ENCODE data around the gene HERC2. TPM values are rescaled to one million over a fixed set of nuclear protein-coding genes. Genes with fewer than 3 reads are reported as not detected.
"Not testable (repeated sequence)": the region's sequence is repeated elsewhere in the genome, so short reads cannot be mapped to it uniquely, and the experiment has no call there.

HERC2 gene
- total and polyA plus RNA-seq, 2 of the 8 experiments (the other 6 are each of a cell fraction or from before 2014, with no cell fraction given): 83.0 to 88.7 TPM

GRCh38 chr15:28231336-28231735 lies 90.6 kb downstream of the HERC2 start:
- H3K4me3 ChIP-seq (ENCODE audit: extremely low read depth in 1 of 4, insufficient read depth in 2 of 4, low read depth in 3 of 4, low read length in 4 of 4); H3K23me2 ChIP-seq (ENCODE audit: low read depth, low read length); FAIRE-seq; CTCF ChIA-PET (ENCODE audit: partially characterized antibody); H4K20me1 ChIP-seq (replicated peaks in 1 of 2; ENCODE audit: control insufficient read depth in 1 of 2, insufficient read depth in 2 of 2, low read length in 2 of 2); H2BK12ac ChIP-seq (ENCODE audit: low read depth, low read length); H2BK20ac ChIP-seq (ENCODE audit: low read length); H4K5ac ChIP-seq (ENCODE audit: insufficient read length, low read depth, low read length); H3K9ac ChIP-seq (replicated peaks in 1 of 4; ENCODE audit: extremely low read depth in 1 of 4, low read depth in 3 of 4, low read length in 3 of 4); H3K27ac ChIP-seq (ENCODE audit: low read depth, low read length); H3K27me3 ChIP-seq (replicated peaks in 1 of 4; ENCODE audit: control insufficient read depth in 3 of 4, extremely low read depth in 1 of 4, insufficient read depth in 3 of 4, low read length in 3 of 4); H3K56ac ChIP-seq (replicated peaks; ENCODE audit: insufficient read length, low read depth, low read length); H3K18ac ChIP-seq (ENCODE audit: extremely low read depth, low read length); H3K79me1 ChIP-seq (ENCODE audit: low read depth, low read length); H2BK5ac ChIP-seq (ENCODE audit: low read depth, low read length); H3K79me2 ChIP-seq (ENCODE audit: control insufficient read depth in 1 of 2, insufficient read depth in 2 of 2, low read length in 2 of 2); H2BK15ac ChIP-seq (ENCODE audit: low read length); H3K23ac ChIP-seq (ENCODE audit: insufficient read length); H3K9me3 ChIP-seq (ENCODE audit: insufficient read depth in 2 of 2, low read depth in 1 of 2, low read length in 1 of 2); POLR2A ChIA-PET (ENCODE audit: partially characterized antibody); H2BK120ac ChIP-seq (replicated peaks; ENCODE audit: low read depth, low read length); H4K8ac ChIP-seq (ENCODE audit: extremely low read depth, insufficient read depth, low read length); H3K14ac ChIP-seq (ENCODE audit: insufficient read length); H2AK5ac ChIP-seq (ENCODE audit: low read depth, low read length); H3K4me1 ChIP-seq (replicated peaks in 1 of 4; ENCODE audit: control insufficient read depth in 3 of 4, insufficient read depth in 4 of 4, low read length in 3 of 4); H2AFZ ChIP-seq (ENCODE audit: low read length); H3K4me2 ChIP-seq (ENCODE audit: insufficient read depth in 1 of 2, low read depth in 2 of 2, low read length in 2 of 2); H3K4ac ChIP-seq (replicated peaks; ENCODE audit: insufficient read length, low read depth, low read length); DNase-seq (ENCODE audit: low read depth in 1 of 2, low spot score in 2 of 2); H4K91ac ChIP-seq (replicated peaks; ENCODE audit: insufficient read length, low read length): not testable (repeated sequence)
- peaks cover 2 to 29% (median 17%) of the 10 kb centered on the region in 4 experiments; a peak in 5 of 8 replicates for H3K36me3 ChIP-seq (ENCODE audit: control insufficient read depth in 2 of 4, insufficient read depth in 4 of 4, low read length in 3 of 4)
- 96% methylated on average over 4 of the region's 7 CpGs; no CpG with 5 or more reads in 1 of the 2 experiments for WGBS, 2 experiments (ENCODE audit: extremely low coverage in 1 of 2, insufficient coverage in 1 of 2, insufficient read length in 1 of 2, insufficient replicate concordance in 2 of 2, low coverage in 1 of 2, low lambda C conversion rate in 2 of 2, missing lambda C conversion rate in 1 of 2)

- H2BK12ac ChIP-seq (ENCODE audit: low read depth, low read length); H3K27me3 ChIP-seq (replicated peaks in 1 of 4; ENCODE audit: control insufficient read depth in 3 of 4, extremely low read depth in 1 of 4, insufficient read depth in 3 of 4, low read length in 3 of 4); FAIRE-seq; H2BK120ac ChIP-seq (replicated peaks; ENCODE audit: low read depth, low read length); H3K14ac ChIP-seq (ENCODE audit: insufficient read length); H2BK20ac ChIP-seq (ENCODE audit: low read length); DNase-seq (ENCODE audit: low read depth in 1 of 2, low spot score in 2 of 2); H3K18ac ChIP-seq (ENCODE audit: extremely low read depth, low read length); H3K4me1 ChIP-seq (replicated peaks in 1 of 4; ENCODE audit: control insufficient read depth in 3 of 4, insufficient read depth in 4 of 4, low read length in 3 of 4); H3K79me1 ChIP-seq (ENCODE audit: low read depth, low read length); H3K23me2 ChIP-seq (ENCODE audit: low read depth, low read length); H2AFZ ChIP-seq (ENCODE audit: low read length); POLR2A ChIA-PET (ENCODE audit: partially characterized antibody); H3K56ac ChIP-seq (replicated peaks; ENCODE audit: insufficient read length, low read depth, low read length); H3K4me2 ChIP-seq (ENCODE audit: insufficient read depth in 1 of 2, low read depth in 2 of 2, low read length in 2 of 2); H3K9ac ChIP-seq (replicated peaks in 1 of 4; ENCODE audit: extremely low read depth in 1 of 4, low read depth in 3 of 4, low read length in 3 of 4); H4K91ac ChIP-seq (replicated peaks; ENCODE audit: insufficient read length, low read length); H3K9me3 ChIP-seq (ENCODE audit: insufficient read depth in 2 of 2, low read depth in 1 of 2, low read length in 1 of 2); H4K5ac ChIP-seq (ENCODE audit: insufficient read length, low read depth, low read length); H2BK15ac ChIP-seq (ENCODE audit: low read length); H3K27ac ChIP-seq (ENCODE audit: low read depth, low read length); H3K4ac ChIP-seq (replicated peaks; ENCODE audit: insufficient read length, low read depth, low read length); H3K23ac ChIP-seq (ENCODE audit: insufficient read length); H2AK5ac ChIP-seq (ENCODE audit: low read depth, low read length); H2BK5ac ChIP-seq (ENCODE audit: low read depth, low read length); H4K20me1 ChIP-seq (replicated peaks in 1 of 2; ENCODE audit: control insufficient read depth in 1 of 2, insufficient read depth in 2 of 2, low read length in 2 of 2); H4K8ac ChIP-seq (ENCODE audit: extremely low read depth, insufficient read depth, low read length); H3K4me3 ChIP-seq (ENCODE audit: extremely low read depth in 1 of 4, insufficient read depth in 2 of 4, low read depth in 3 of 4, low read length in 4 of 4); H3K79me2 ChIP-seq (ENCODE audit: control insufficient read depth in 1 of 2, insufficient read depth in 2 of 2, low read length in 2 of 2): not testable (repeated sequence)
- peaks cover 2 to 21% (median 13%) of the 10 kb centered on the region in 4 experiments; a peak in 5 of 8 replicates for H3K36me3 ChIP-seq (ENCODE audit: control insufficient read depth in 2 of 4, insufficient read depth in 4 of 4, low read length in 3 of 4)
- WGBS, 2 experiments (ENCODE audit: extremely low coverage in 1 of 2, insufficient coverage in 1 of 2, insufficient read length in 1 of 2, insufficient replicate concordance in 2 of 2, low coverage in 1 of 2, low lambda C conversion rate in 2 of 2, missing lambda C conversion rate in 1 of 2): 88% methylated on average over 9 of the region's 9 CpGs; no CpG with 5 or more reads in 1 of the 2 experiments
- CTCF ChIA-PET (ENCODE audit: partially characterized antibody): interaction anchor here (0.9 kb wide), 1 partner anchor 43 kb away, joined by 3 read pairs; no protein-coding TSS in a partner anchor
These were observed 92.9 kb downstream of the HERC2 start for GRCh38 chr15:28228990-28229640.
